HL-60 (cell line): ENCODE measurements around the gene GTSE1.

Source experiments
- DNase-seq, 2 experiments: peaks; one replicate each; pipeline ENCODE4 v3.0.0-alpha.2; 2010 to 2020; ENCODE audit warnings: low read depth in 1 of 2, low spot score in 1 of 2
- H3K27ac ChIP-seq: fragments of 250-450 bp; sonication (Bioruptor Pico); replicated peaks from 2 replicates; pipeline ENCODE4 v1.5.1; 2020; ENCODE audit warnings: mild to moderate bottlenecking, moderate library complexity
- H3K27me3 ChIP-seq: fragments of 250-450 bp; sonication (Bioruptor Pico); 2 replicates; pipeline ENCODE4 v1.5.1; 2021; ENCODE audit warnings: mild to moderate bottlenecking, moderate library complexity; ENCODE audit not compliant: insufficient read depth, poor library complexity, severe bottlenecking
- H3K4me3 ChIP-seq: replicated peaks from 2 replicates; pipeline ENCODE4 v1.5.1; 2011; ENCODE audit warnings: mild to moderate bottlenecking, control low read depth, low read length; ENCODE audit not compliant: insufficient read depth
- CTCF ChIP-seq: IDR thresholded peaks from one replicate; pipeline ENCODE4 v1.5.1; 2011; ENCODE audit warnings: low read length, control low read depth, inconsistent platforms; ENCODE audit not compliant: insufficient read depth
- GABPA ChIP-seq: IDR thresholded peaks from 2 replicates; pipeline ENCODE4 v1.6.1; 2012; ENCODE audit warnings: low read depth
- POLR2AphosphoS5 ChIP-seq: IDR thresholded peaks from 2 replicates; pipeline ENCODE4 v1.6.1; 2012; ENCODE audit warnings: low read depth
- REST ChIP-seq: IDR thresholded peaks from 2 replicates; pipeline ENCODE4 v1.6.1; 2012; ENCODE audit warnings: low read depth; ENCODE audit not compliant: insufficient replicate concordance
- SPI1 ChIP-seq: IDR thresholded peaks from 2 replicates; pipeline ENCODE4 v1.6.1; 2012; ENCODE audit warnings: low read depth, mild to moderate bottlenecking, borderline replicate concordance

GTSE1 gene

GRCh38 chr22:46366327-46366731 lies 69.7 kb downstream of the GTSE1 start:
- no peak overlapping the region for H3K27ac ChIP-seq
- H3K27me3 ChIP-seq = peaks cover 15% of the 10 kb centered on the region
- TF ChIP-seq REST (no peak), CTCF (no peak), POLR2AphosphoS5 (no peak), SPI1 (no peak), GABPA (no peak)
- DNase-seq = no peak
- H3K4me3 ChIP-seq = no peak overlapping the region

GRCh38 chr22:46366801-46367706 lies 70.4 kb downstream of the GTSE1 start:
- DNase-seq = no peak
- Histone ChIP-seq H3K4me3 (no peak overlapping the region), H3K27me3 (peaks cover 15% of the 10 kb centered on the region), H3K27ac (no peak overlapping the region)
- TF ChIP-seq POLR2AphosphoS5 (no peak), CTCF (no peak), GABPA (no peak), SPI1 (no peak), REST (no peak)

DNA sequence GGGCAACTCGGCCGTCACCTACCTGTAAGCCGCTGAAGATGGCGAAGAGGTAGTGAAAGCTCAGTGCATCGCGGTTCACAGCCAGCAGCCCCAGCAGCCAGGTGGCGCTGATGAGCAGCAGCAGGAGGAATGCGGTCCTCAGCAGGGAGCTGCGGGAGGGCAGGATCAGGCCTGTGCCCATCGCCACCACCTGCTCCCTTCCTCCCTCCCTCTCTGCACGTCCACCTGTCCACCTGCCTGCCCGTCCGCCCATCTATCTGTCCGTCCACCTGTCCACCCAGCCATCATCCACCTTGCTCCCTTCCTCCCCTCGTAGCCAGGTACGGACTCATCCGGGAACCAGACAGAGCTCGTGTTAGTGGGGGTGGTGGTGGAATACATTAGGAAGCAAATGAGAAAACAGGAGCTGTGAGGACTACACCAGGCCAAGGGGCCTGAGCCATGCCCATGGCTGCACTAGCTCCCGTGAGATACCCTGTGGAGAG lies 71.1 kb downstream of the GTSE1 start:
- DNase-seq = peak; percentile 47 to 65
- H3K27ac ChIP-seq = no peak overlapping the region
- TF ChIP-seq REST (no peak), SPI1 (no peak), CTCF (peak; percentile 99)
- no peak overlapping the region for H3K4me3 ChIP-seq
- peaks cover 15% of the 10 kb centered on the region for H3K27me3 ChIP-seq
